ENCODE measurements around the gene RUNX1.
A peak's percentile ranks its signal among the peaks of the same experiment; 100 is the strongest.
"Not testable (repeated sequence)": the region's sequence is repeated elsewhere in the genome, so short reads cannot be mapped to it uniquely, and the experiment has no call there.

The RUNX1 gene

GRCh38 chr21:35016517-35017188, 32.4 kb downstream of the RUNX1 start:
- DNase-seq (ENCODE audit: low read depth in 2 of 2) = no peak

GRCh38 chr21:35016071-35016470, 33.0 kb downstream of the RUNX1 start:
- DNase-seq (ENCODE audit: low read depth in 2 of 2) = no peak

- DNase-seq (ENCODE audit: low read depth in 2 of 2) = no peak
Observed at GRCh38 chr21:35015435-35016024, 33.6 kb downstream of the RUNX1 start.

- DNase-seq (ENCODE audit: low read depth in 2 of 2) = no peak
Observed at GRCh38 chr21:35014302-35015041, 34.6 kb downstream of the RUNX1 start.

- DNase-seq (ENCODE audit: low read depth in 2 of 2) = no peak
Observed at GRCh38 chr21:35011681-35012080, 37.4 kb downstream of the RUNX1 start.

GRCh38 chr21:35010447-35010846, 38.7 kb downstream of the RUNX1 start:
- DNase-seq (ENCODE audit: low read depth in 2 of 2) = no peak

- DNase-seq (ENCODE audit: low read depth in 2 of 2) = no peak
Observed at GRCh38 chr21:35007348-35007747, 41.8 kb downstream of the RUNX1 start.

- DNase-seq (ENCODE audit: low read depth in 2 of 2) = no peak
Observed at GRCh38 chr21:35006771-35007170, 42.3 kb downstream of the RUNX1 start.

GRCh38 chr21:35006248-35006647, 42.9 kb downstream of the RUNX1 start:
- no peak for DNase-seq (ENCODE audit: low read depth in 2 of 2)

- no peak for DNase-seq (ENCODE audit: low read depth in 2 of 2)
Observed at GRCh38 chr21:35005560-35006224, 43.4 kb downstream of the RUNX1 start.

- DNase-seq (ENCODE audit: low read depth in 2 of 2) = no peak
Observed at GRCh38 chr21:35005077-35005476, 44.0 kb downstream of the RUNX1 start.

- DNase-seq (ENCODE audit: low read depth in 2 of 2) = no peak
Observed at GRCh38 chr21:35004314-35004713, 44.8 kb downstream of the RUNX1 start.

- peak; percentile 68 to 69 for DNase-seq (ENCODE audit: low read depth in 2 of 2)
Observed at GRCh38 chr21:35002879-35003722, 46.0 kb downstream of the RUNX1 start.

- no peak for DNase-seq (ENCODE audit: low read depth in 2 of 2)
Observed at GRCh38 chr21:34999397-34999941, 49.6 kb downstream of the RUNX1 start.

GRCh38 chr21:34998176-34998575, 50.9 kb downstream of the RUNX1 start:
- no peak for DNase-seq (ENCODE audit: low read depth in 2 of 2)

- no peak for DNase-seq (ENCODE audit: low read depth in 2 of 2)
Observed at GRCh38 chr21:34997294-34997693, 51.8 kb downstream of the RUNX1 start.

- DNase-seq (ENCODE audit: low read depth in 2 of 2) = peak; percentile 79 to 82
Observed at GRCh38 chr21:34996304-34997101, 52.6 kb downstream of the RUNX1 start.

GRCh38 chr21:34995979-34996303, 53.2 kb downstream of the RUNX1 start:
- no peak for DNase-seq (ENCODE audit: low read depth in 2 of 2)

GRCh38 chr21:34994766-34995631, 54.1 kb downstream of the RUNX1 start:
- no peak for DNase-seq (ENCODE audit: low read depth in 2 of 2)

- DNase-seq (ENCODE audit: low read depth in 2 of 2) = not testable (repeated sequence)
Observed at GRCh38 chr21:34993521-34993921, 55.6 kb downstream of the RUNX1 start.

All from fibroblast of skin of left quadriceps (primary cell).